ENCODE results near the gene ECPAS.

Gene ECPAS

DNA sequence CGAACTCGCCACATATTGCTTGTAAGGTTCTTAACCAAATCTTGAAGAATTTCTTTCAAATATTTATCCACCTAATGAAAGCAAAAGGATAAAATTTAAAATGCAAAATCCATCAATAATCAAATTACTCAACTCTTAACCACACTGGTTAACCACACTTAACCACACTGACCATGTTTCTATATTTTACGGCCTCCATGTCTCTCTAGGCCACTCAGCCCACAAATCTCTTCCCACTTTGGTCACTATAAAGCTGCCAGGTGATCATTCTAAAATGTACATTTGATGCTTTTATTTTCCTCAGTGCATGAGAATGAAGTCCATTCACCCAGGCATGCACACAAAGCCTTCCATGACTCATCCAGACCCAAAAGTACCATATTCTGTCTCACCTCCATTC, 97.8 kb downstream of the ECPAS start:
- no peak overlapping the region for H3K27ac ChIP-seq
- no peak overlapping the region for H2AFZ ChIP-seq
- H3K4me1 ChIP-seq = no peaks in the 10 kb centered on the region
- no peaks in the 10 kb centered on the region for H3K36me3 ChIP-seq (ENCODE audit: control insufficient read depth, insufficient read depth, low read length)
- TF ChIP-seq, protein P1, sequence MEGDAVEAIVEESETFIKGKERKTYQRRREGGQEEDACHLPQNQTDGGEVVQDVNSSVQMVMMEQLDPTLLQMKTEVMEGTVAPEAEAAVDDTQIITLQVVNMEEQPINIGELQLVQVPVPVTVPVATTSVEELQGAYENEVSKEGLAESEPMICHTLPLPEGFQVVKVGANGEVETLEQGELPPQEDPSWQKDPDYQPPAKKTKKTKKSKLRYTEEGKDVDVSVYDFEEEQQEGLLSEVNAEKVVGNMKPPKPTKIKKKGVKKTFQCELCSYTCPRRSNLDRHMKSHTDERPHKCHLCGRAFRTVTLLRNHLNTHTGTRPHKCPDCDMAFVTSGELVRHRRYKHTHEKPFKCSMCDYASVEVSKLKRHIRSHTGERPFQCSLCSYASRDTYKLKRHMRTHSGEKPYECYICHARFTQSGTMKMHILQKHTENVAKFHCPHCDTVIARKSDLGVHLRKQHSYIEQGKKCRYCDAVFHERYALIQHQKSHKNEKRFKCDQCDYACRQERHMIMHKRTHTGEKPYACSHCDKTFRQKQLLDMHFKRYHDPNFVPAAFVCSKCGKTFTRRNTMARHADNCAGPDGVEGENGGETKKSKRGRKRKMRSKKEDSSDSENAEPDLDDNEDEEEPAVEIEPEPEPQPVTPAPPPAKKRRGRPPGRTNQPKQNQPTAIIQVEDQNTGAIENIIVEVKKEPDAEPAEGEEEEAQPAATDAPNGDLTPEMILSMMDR (IDR thresholded peaks at IDR 0.05) = no peak
- H3K27me3 ChIP-seq (ENCODE audit: control insufficient read depth, insufficient read depth, low read length) = no peaks in the 10 kb centered on the region
- H3K9me3 ChIP-seq (ENCODE audit: control insufficient read depth, low read length) = no peaks in the 10 kb centered on the region
- H3K9ac ChIP-seq = no peak overlapping the region
- H3K4me2 ChIP-seq (ENCODE audit: low read length) = no peak overlapping the region
- no peaks in the 10 kb centered on the region for H3K79me2 ChIP-seq
- no peak overlapping the region for H3K4me3 ChIP-seq (ENCODE audit: low read depth, low read length)

DNA sequence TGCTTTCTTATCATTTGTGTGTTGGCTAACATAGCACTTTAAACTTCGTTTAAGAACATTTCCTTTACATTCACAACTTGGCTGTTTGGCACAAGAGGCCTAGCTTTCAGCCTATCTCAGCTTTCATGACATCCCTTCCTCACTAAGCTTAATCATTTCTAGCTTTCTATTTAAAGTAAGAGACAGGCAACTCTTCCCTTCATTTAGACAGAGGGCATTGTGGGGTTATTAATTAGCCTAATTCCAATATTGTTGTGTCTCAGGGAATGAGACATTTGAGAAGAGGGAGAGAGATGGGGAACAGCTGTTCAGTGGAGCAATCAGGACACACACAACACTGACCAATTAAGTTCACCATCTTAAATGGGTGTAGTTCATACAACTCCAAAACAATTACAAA, 103.2 kb downstream of the ECPAS start:
- H3K27ac ChIP-seq = no peak overlapping the region
- H3K4me1 ChIP-seq = no peaks in the 10 kb centered on the region
- H2AFZ ChIP-seq = no peak overlapping the region
- no peaks in the 10 kb centered on the region for H3K27me3 ChIP-seq (ENCODE audit: control insufficient read depth, insufficient read depth, low read length)
- no peaks in the 10 kb centered on the region for H3K36me3 ChIP-seq (ENCODE audit: control insufficient read depth, insufficient read depth, low read length)
- TF ChIP-seq, protein P1 (IDR thresholded peaks at IDR 0.05) = no peak
- H3K4me2 ChIP-seq (ENCODE audit: low read length) = no peak overlapping the region
- H3K9ac ChIP-seq = no peak overlapping the region
- H3K79me2 ChIP-seq = no peaks in the 10 kb centered on the region
- no peak overlapping the region for H3K4me3 ChIP-seq (ENCODE audit: low read depth, low read length)
- H3K9me3 ChIP-seq (ENCODE audit: control insufficient read depth, low read length) = no peaks in the 10 kb centered on the region

DNA sequence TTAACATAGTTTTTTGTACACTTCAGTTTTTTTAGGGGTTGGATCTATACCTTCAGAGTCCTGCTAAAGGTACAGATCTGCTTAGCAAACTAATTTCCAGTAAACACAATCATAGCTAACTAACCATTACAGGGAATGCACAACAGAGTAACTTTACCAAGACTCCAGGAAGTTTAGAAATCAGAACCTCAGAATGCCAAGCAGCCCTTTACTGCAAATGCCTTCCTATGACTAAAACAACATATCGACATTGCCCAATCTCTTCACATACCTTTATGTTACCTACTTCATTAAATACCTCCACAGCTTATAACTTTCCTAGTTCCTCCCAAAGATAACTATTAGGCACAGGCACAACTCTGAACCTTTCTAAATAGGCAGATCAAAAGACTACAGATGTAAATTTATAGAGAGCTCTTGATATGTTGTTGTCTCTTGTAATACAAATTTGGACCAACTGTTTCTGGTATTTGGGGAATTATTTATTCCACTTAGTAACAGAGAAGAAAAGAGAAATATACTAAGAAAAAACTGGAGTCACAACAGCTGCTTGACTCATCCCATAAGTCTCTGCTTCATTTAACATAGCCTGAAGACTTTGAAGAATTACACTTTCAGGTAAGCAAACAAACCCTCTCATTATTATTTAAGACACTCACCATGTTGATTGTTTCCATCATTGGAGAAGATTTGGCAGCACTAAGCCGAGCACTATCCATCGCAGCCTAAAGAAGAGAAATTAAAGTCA, 108.2 kb downstream of the ECPAS start:
- TF ChIP-seq, protein P1 (IDR thresholded peaks at IDR 0.05) = no peak
- H3K4me2 ChIP-seq (ENCODE audit: low read length) = no peak overlapping the region
- no peak overlapping the region for H3K27ac ChIP-seq
- H3K9ac ChIP-seq = no peak overlapping the region
- H3K27me3 ChIP-seq (ENCODE audit: control insufficient read depth, insufficient read depth, low read length) = no peaks in the 10 kb centered on the region
- H3K4me3 ChIP-seq (ENCODE audit: low read depth, low read length) = no peak overlapping the region
- H3K79me2 ChIP-seq = no peaks in the 10 kb centered on the region
- no peak overlapping the region for H2AFZ ChIP-seq
- H3K36me3 ChIP-seq (ENCODE audit: control insufficient read depth, insufficient read depth, low read length) = no peaks in the 10 kb centered on the region
- H3K9me3 ChIP-seq (ENCODE audit: control insufficient read depth, low read length) = no peaks in the 10 kb centered on the region
- no peaks in the 10 kb centered on the region for H3K4me1 ChIP-seq

DNA sequence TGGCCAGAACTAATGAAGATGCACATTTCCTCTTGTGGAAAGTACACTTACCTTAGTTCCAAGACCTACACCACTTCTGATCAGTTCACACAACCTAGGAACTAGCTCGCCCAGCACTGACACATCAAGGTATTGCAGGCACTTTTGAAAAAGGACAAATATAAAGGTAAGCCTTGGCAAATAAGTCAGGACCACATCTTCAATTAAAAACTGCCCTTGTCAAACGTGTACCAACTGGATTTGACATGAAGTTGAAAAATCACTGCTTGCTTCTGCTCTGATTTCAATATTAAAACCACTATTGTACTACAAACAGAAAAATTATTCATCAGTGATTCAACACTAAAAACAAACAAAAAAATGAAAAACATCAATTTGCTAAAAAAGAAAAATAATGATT, 109.1 kb downstream of the ECPAS start:
- no peaks in the 10 kb centered on the region for H3K4me1 ChIP-seq
- H3K79me2 ChIP-seq = no peaks in the 10 kb centered on the region
- H3K4me2 ChIP-seq (ENCODE audit: low read length) = no peak overlapping the region
- no peaks in the 10 kb centered on the region for H3K9me3 ChIP-seq (ENCODE audit: control insufficient read depth, low read length)
- no peak overlapping the region for H3K9ac ChIP-seq
- TF ChIP-seq, protein P1 (IDR thresholded peaks at IDR 0.05) = no peak
- no peak overlapping the region for H3K27ac ChIP-seq
- no peaks in the 10 kb centered on the region for H3K27me3 ChIP-seq (ENCODE audit: control insufficient read depth, insufficient read depth, low read length)
- no peak overlapping the region for H2AFZ ChIP-seq
- no peak overlapping the region for H3K4me3 ChIP-seq (ENCODE audit: low read depth, low read length)
- no peaks in the 10 kb centered on the region for H3K36me3 ChIP-seq (ENCODE audit: control insufficient read depth, insufficient read depth, low read length)

DNA sequence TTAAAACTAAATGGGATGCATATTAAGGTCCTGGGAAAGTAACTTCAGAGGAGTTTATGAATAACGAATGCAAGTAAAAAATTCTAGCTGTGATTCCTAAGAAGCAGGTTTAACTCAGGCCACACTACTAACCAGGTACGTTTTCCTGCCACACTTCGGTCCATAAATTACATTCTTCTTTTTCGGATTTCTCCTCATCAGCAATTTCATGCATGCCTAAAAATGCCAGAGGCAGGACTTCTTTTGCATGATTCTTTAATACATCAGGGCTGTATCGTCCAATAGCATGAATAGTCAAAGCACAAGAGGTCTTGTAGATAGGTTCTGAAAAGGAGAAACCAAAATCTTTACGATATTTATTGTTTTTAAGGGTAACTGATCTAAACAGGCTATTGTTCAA, 111.9 kb downstream of the ECPAS start:
- Histone ChIP-seq H3K9ac (no peak overlapping the region), H3K4me2 (ENCODE audit: low read length) (no peak overlapping the region), H3K4me1 (no peaks in the 10 kb centered on the region), H3K36me3 (ENCODE audit: control insufficient read depth, insufficient read depth, low read length) (no peaks in the 10 kb centered on the region), H2AFZ (no peak overlapping the region), H3K79me2 (no peaks in the 10 kb centered on the region), H3K27me3 (ENCODE audit: control insufficient read depth, insufficient read depth, low read length) (no peaks in the 10 kb centered on the region), H3K4me3 (ENCODE audit: low read depth, low read length) (no peak overlapping the region), H3K9me3 (ENCODE audit: control insufficient read depth, low read length) (no peaks in the 10 kb centered on the region), H3K27ac (no peak overlapping the region)
- TF ChIP-seq, protein P1 (IDR thresholded peaks at IDR 0.05) = no peak

Data from parathyroid adenoma (tissue), 2 donors.